GM08714 (cell line): ENCODE results near the gene B4GALNT4.

ENCODE experiments used
- H3K4me3 ChIP-seq: fragments of 200-500 bp; sonication (Bioruptor generic); 2 replicates; pipeline ENCODE4 v1.5.1; 2014; ENCODE audit warnings: mild to moderate bottlenecking, low read length, inconsistent platforms
- ZNF274 ChIP-seq: IDR thresholded peaks from 2 replicates; pipeline ENCODE4 v1.6.1; 2012; ENCODE audit warnings: mild to moderate bottlenecking, low read depth, low read length

B4GALNT4 gene

DNA sequence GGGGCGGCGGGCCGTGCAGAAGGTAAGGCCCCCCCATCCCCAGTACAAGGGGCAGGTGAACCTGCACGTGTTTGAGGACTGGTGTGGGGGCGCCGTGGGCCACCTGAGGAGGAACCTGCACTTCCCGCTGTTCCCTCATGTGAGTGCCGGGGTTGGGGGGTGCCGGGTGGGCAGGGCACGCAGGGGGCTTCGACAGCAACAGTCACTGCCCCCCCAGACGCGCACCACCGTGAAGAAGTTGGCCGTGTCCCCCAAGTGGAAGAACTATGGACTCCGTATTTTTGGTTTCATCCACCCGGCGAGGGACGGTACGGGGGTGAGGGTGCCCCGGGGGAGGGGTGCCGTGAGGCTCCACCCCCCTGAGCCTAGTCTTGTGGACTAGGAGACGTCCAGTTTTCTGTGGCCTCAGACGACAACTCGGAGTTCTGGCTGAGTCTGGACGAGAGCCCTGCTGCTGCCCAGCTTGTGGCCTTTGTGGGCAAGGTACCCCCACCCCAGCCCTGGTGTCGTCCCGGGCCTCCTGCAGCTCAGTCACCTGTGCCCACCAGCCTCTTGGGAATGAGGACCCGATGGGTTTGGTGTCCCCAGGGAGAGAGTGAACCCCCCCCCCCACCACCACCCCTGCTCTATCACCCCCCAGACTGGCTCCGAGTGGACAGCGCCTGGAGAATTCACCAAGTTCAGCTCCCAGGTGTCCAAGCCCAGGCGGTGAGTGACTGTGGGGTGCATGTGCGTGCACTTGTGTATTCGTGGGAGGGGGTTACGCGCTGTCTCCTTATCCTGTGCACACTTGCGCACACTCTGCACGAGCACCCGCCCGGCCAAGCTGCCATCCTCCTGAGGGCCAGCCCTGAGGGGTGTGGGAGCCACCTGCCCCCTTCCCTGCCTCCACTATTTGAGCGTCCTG is 3.8 kb downstream of the B4GALNT4 start:
- no peak for TF ChIP-seq ZNF274
- no peak overlapping the region for H3K4me3 ChIP-seq

DNA sequence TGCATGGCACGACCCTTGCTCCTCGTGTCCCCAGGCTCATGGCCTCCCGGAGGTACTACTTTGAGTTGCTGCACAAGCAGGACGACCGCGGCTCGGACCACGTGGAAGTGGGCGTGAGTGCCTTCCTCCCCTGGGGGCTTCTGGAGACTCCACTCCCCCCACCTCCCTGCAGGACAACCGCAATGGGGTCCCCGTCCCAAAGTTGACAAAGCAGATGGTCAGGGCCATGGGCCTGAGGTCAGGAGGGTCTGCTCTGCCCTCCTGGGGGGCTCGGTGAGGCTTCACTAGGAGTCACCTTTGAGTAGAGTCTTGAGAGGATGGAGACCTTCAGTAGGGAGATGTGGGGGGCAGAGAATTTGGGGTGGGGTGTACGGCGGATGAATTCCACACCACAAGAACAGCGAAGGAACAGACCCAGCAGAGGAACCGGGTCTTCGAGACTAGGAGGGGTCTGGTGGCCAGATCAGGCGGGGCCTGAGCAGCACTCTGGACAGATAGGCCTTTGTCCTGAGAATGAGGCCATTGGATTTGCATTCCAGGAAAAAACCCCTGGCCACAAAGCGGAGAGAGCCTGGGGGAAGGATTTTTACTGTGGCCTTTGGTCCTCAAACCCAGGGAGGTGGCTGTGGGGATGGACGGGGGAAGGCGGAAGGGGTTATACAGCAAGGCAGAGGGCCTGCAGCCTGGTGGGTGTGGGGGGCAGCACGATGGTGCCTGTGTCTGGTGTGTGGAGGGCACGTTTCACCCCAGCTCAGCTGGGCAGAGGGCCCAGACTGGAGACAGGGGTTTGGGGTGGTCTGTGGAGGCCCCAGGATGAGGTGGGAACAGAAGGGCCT is 4.6 kb downstream of the B4GALNT4 start:
- no peak for TF ChIP-seq ZNF274
- no peak overlapping the region for H3K4me3 ChIP-seq

DNA sequence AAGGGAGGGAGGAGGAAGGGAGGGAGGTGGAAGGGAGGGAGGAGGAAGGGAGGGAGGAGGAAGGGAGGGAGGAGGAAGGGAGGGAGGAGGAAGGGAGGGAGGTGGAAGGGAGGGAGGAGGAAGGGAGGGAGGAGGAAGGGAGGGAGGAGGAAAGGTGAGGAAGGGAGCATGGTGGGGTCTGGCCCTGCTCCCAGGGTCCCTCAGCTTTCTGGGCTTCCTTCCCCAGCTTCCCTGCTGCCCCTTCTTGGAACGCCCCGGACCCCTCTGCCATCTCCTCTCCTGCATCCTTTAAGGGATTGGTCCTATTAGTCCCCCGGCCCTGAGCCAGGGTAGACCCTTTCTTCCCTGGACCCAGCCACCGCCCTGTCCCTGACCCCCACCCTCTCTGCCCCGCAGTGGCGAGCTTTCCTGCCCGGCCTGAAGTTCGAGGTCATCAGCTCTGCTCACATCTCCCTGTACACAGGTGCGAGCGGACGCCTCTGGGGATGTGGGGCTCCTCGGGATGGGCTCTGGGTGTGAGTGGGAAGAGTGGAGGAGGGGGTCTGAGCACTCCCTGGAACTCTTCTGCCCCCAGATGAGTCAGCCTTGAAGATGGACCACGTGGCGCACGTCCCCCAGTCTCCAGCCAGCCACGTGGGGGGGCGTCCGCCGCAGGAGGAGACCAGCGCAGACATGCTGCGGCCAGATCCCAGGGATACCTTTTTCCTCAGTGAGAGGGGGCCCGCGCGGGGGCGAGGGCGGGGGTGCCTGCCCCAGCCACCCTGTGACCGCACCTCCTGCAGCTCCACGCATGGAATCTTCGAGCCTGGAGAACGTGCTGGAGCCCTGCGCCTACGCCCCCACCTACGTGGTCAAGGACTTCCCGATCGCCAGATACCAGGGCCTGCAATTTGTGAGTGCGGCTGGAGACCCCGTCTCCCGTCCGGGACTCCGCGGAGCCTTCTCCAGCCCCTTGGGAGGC is 6.0 kb downstream of the B4GALNT4 start:
- TF ChIP-seq ZNF274 = no peak

DNA sequence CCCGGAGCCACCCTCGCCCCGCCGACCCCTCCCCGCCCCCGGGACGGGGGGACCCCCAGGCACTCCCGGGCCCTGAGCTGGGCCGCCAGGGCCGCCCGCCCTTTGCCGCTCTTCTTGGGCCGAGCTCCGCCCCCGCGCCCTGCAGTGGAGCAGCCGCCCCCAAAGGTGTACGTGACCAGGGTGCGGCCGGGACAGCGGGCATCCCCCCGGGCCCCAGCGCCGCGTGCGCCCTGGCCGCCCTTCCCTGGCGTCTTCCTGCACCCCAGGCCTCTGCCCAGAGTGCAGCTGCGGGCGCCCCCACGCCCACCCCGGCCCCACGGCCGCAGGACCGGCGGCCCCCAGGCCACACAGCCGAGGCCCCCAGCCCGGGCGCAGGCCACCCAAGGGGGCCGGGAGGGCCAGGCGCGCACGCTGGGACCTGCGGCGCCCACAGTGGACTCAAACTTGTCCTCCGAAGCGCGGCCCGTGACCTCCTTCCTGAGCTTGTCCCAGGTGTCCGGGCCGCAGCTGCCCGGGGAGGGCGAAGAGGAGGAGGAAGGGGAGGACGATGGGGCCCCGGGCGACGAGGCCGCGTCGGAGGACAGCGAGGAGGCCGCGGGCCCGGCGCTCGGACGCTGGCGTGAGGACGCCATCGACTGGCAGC is 7.4 kb downstream of the B4GALNT4 start:
- no peak for TF ChIP-seq ZNF274
- no peak overlapping the region for H3K4me3 ChIP-seq

More for the DNA sequence above, 6.0 kb downstream of the B4GALNT4 start:
- H3K4me3 ChIP-seq = no peak overlapping the region

DNA sequence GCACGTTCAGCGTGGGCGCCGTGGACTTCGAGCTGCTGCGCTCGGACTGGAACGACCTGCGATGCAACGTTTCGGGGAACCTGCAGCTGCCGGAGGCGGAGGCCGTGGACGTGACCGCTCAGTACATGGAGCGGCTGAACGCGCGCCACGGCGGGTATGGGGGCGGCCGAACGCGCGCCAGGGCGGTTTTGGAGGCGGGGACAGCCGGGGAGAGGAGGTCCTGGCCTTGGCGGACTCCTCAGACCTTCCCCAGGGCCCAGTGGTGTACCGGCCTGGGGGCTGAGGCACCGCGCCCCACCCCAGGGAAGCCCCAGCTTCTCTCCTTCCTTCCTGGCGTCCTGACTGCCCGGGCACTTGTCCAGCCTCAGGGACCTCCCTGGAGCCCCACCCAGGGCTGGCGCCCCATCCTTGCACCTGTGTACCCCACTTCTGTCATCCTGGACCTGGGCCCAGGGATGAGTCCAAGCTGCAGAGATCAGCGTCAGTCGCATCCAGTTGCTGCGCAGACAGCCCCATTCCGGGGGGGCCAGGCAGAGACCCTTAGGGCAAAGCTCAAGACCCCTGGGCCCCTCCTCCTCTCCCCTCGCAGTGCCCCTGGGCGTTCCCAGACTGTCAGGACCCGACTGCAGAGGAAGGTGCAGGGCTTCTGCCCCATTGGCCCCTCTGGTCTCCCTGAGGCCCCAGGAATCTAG is 8.0 kb downstream of the B4GALNT4 start:
- H3K4me3 ChIP-seq = no peak overlapping the region

DNA sequence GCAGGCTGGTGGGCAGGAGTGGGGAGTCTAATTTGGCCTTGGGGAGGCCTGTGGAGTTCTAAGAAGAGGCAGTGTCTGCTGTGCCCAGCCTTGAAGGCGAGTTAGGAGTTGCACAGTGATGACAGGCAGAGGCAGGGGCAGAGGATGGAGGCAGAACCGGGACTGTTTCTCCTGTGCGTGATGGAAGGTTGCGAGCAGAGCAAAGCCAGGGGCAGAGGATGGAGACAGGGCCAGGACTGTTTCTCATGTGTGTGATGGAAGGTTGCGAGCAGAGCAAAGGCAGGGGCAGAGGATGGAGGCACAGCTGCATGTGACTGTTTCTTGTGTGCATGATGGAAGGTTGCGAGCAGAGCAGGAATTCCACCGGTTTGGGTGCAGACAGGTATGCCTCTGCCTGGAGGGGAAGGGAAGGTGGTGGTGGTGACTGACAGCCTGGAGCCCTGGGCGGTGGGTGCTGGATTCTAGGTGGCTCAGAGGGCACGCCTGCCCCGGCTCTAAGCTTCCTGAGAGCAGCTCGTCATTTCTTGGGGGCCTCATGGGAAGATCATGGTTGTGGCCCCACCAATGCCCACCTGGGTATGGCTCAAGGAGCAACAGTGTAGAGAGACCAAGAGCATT is 8.7 kb downstream of the B4GALNT4 start:
- H3K4me3 ChIP-seq = no peak overlapping the region
- TF ChIP-seq ZNF274 = no peak

More for the DNA sequence above, 8.0 kb downstream of the B4GALNT4 start:
- no peak for TF ChIP-seq ZNF274

DNA sequence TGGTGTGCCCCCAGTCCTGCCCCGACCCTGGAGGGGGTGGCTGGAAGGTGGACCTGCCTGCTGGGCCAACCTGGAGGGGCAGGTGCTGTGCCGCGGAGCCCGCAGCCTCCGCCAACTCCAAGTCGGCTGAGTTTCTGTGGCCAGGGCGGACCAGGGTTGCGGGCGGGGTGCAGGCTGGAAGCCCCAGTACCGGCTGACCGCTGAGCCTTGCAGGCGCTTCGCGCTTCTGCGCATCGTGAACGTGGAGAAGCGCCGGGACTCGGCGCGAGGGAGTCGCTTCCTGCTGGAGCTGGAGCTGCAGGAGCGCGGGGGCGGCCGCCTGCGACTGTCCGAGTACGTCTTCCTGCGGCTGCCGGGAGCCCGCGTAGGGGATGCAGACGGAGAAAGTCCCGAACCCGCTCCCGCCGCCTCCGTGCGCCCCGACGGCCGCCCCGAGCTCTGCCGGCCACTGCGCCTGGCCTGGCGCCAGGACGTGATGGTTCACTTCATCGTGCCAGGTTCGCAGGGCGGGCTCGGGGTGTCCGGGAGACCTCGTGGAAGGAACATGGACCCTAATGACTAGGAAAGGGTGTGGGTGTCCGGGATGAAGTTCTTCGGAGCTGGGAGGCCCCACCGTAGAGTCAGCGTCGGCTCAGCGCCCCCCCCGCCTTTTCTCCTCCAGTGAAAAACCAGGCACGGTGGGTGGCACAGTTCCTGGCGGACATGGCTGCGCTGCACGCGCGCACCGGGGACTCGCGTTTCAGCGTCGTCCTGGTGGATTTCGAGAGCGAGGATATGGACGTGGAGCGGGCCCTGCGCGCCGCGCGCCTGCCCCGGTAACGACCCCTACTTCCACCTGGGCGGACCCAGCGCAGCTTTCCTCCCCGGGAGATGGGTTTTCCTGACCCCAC is 10.2 kb downstream of the B4GALNT4 start:
- no peak overlapping the region for H3K4me3 ChIP-seq
- no peak for TF ChIP-seq ZNF274

DNA sequence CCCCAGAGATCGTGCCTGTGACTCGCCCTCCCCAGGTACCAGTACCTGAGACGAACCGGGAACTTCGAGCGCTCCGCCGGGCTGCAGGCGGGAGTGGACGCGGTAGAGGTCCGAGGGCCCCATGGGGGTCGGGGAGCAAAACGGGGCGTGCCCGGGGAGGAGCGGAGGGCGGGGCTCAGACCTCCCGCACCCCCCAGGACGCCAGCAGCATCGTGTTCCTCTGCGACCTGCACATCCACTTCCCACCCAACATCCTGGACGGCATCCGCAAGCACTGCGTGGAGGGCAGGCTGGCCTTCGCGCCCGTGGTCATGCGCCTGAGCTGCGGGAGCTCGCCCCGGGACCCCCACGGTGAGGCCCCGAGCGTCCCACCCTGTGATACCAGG is 10.8 kb downstream of the B4GALNT4 start:
- H3K4me3 ChIP-seq = no peak overlapping the region
- TF ChIP-seq ZNF274 = no peak

DNA sequence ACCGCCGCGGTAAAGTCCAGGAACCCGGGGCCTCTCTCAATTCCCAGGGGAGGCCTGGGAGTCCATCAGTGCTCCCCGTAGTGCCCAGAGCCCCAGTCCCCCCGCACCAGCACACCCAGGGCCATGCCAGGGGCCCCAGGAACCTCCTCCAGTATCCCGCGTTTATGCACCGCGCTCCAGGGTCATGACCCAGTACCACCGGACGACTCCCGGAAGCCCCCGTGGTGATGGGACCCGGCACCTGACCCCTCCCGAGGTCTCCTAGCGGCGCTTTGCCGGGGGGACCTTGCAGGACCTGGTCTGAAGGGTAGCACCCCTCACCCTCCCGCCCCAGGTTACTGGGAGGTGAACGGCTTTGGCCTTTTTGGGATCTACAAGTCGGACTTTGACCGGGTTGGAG is 11.2 kb downstream of the B4GALNT4 start:
- H3K4me3 ChIP-seq = no peak overlapping the region
- no peak for TF ChIP-seq ZNF274

DNA sequence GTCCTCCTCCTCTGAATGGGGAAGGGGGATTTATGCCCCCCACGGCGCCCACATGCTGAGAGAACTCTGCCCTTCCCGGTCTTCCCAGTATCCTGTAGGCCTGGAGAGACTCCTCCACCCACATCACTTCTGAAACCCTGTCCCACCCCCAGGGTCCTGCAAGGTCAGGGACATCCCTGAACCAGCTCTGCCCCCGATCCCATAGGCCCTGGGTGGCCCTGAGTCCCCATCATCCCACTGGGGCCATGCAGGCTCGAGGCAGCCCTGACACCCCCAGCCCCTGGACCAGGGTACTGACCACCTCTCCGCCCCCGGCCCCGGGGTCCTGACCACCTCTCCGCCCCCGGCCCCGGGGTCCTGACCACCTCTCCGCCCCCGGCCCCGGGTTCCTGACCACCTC is 11.7 kb downstream of the B4GALNT4 start:
- no peak overlapping the region for H3K4me3 ChIP-seq
- TF ChIP-seq ZNF274 = no peak

DNA sequence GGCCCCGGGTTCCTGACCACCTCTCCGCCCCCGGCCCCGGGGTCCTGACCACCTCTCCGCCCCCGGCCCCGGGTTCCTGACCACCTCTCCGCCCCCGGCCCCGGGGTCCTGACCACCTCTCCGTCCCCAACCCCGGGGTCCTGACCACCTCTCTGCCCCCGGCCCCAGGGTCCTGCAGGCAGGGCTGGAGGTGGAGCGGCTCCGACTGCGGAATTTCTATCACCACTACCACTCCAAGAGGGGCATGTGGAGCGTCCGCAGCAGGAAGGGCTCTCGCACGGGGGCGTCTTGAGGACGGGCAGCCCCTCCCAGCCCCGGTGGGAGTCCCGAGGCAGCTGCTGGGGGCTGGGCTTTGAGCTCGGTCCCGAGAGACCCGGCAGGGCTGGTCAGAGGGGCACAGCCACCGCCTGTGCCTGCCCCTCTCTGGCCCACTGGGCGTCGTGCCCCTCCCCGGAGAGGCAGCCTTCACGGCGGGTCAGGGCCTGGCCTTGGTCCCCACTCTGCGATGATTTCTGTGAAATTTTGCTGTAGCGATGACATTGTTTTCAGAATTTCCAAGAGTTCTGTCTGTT is 12.3 kb downstream of the B4GALNT4 start:
- TF ChIP-seq ZNF274 = no peak
- H3K4me3 ChIP-seq = no peak overlapping the region

DNA sequence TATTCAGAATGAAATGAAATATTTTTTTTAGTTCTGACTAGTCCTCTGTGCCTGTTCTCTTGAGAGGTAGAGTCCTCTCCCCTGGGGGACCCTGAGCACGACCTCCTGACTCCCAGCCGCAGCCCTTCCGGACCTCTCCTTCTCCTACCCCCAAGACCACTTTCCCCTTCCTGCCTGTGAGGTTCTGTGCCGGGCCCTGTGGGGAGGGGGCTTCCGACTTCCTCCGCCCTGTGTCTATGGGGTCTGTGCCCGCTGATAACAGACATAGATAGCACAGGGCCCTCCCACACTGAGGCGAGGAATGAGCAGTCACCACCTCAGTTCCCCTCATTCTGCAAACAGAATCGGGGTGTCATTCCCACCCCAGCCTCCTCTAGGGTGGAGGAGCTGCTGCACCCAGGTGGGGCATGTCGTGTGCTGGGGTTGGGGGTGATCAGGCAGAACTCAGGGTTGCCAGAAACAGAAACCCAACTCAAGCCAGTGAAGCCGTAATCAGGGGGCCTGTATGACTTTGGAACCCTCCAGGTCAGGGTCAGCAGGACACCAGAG is 12.9 kb downstream of the B4GALNT4 start:
- H3K4me3 ChIP-seq = no peak overlapping the region

More for the DNA sequence above, 12.9 kb downstream of the B4GALNT4 start:
- TF ChIP-seq ZNF274 = no peak
